T-helper 17 cell (primary cell): Measurements from ENCODE around the gene MAP1S. TPM values are rescaled to one million over a fixed set of nuclear protein-coding genes. Genes with fewer than 3 reads are reported as not detected.

Experiments
- ATAC-seq: fragments of 150-1000 bp; cut with Tn5 transposase; 2 replicates; pipeline ENCODE4 v1.10.0; 2021; ENCODE audit warnings: mild to moderate bottlenecking, moderate library complexity
- DNase-seq, 3 donors: peaks; one replicate each; pipeline versions ENCODE4 v3.0.0 to v3.0.0-alpha.2; 2020 to 2021
- H3K9me3 ChIP-seq: one replicate; pipeline ENCODE4 v1.7.0; 2013; ENCODE audit warnings: low read length, mild to moderate bottlenecking; ENCODE audit not compliant: control insufficient read depth, poor library complexity, severe bottlenecking
- H3K27ac Mint-ChIP-seq: one replicate; pipeline ENCODE4 v1.8.0; 2022; ENCODE audit warnings: mild to moderate bottlenecking, moderate library complexity, mixed read lengths
- H3K27me3 Mint-ChIP-seq: one replicate; pipeline ENCODE4 v1.8.0; 2022; ENCODE audit warnings: mixed read lengths
- H3K36me3 Mint-ChIP-seq: one replicate; pipeline ENCODE4 v1.8.0; 2022; ENCODE audit warnings: low read depth, mixed read lengths
- H3K4me1 Mint-ChIP-seq: one replicate; pipeline ENCODE4 v1.8.0; 2022; ENCODE audit warnings: mild to moderate bottlenecking, mixed read lengths
- H3K4me3 Mint-ChIP-seq: one replicate; pipeline ENCODE4 v1.8.0; 2022; ENCODE audit warnings: mild to moderate bottlenecking, moderate library complexity, mixed read lengths
- total RNA-seq, 4 donors: library from RNA in 2 of 4; stranded (reverse) in 2 of 4; gene quantifications; one replicate each; pipeline ENCODE4 v1.2.3 and lab custom pipeline; 2022 to 2026

Gene MAP1S
- total RNA-seq, 2 donors from 2014 or later = 34.6 to 36.0 TPM

- no peaks in the 10 kb centered on the region for H3K9me3 ChIP-seq
- Mint-ChIP-seq H3K4me1 (peaks cover 24% of the 10 kb centered on the region), H3K27ac (no peak overlapping the region), H3K27me3 (no peaks in the 10 kb centered on the region), H3K36me3 (peaks cover 5% of the 10 kb centered on the region), H3K4me3 (no peak overlapping the region)
- no peak for ATAC-seq
- no peak for DNase-seq
These were observed 13.8 kb downstream of the MAP1S start for GRCh38 chr19:17733127-17733526.

GRCh38 chr19:17734146-17734545 is 14.9 kb downstream of the MAP1S start:
- H3K4me3 Mint-ChIP-seq = no peak overlapping the region
- DNase-seq = no peak
- H3K36me3 Mint-ChIP-seq = peaks cover 5% of the 10 kb centered on the region
- no peak for ATAC-seq
- H3K4me1 Mint-ChIP-seq = peaks cover 22% of the 10 kb centered on the region
- H3K27me3 Mint-ChIP-seq = no peaks in the 10 kb centered on the region
- no peaks in the 10 kb centered on the region for H3K9me3 ChIP-seq
- no peak overlapping the region for H3K27ac Mint-ChIP-seq

GRCh38 chr19:17735410-17735809 is 16.1 kb downstream of the MAP1S start:
- H3K27me3 Mint-ChIP-seq = no peaks in the 10 kb centered on the region
- no peak overlapping the region for H3K4me3 Mint-ChIP-seq
- peaks cover 5% of the 10 kb centered on the region for H3K36me3 Mint-ChIP-seq
- peaks cover 18% of the 10 kb centered on the region for H3K4me1 Mint-ChIP-seq
- H3K9me3 ChIP-seq = no peaks in the 10 kb centered on the region
- DNase-seq = no peak
- no peak for ATAC-seq
- no peak overlapping the region for H3K27ac Mint-ChIP-seq

GRCh38 chr19:17737690-17738153 is 18.4 kb downstream of the MAP1S start:
- Mint-ChIP-seq H3K36me3 (peaks cover 2% of the 10 kb centered on the region), H3K4me1 (peaks cover 11% of the 10 kb centered on the region), H3K27me3 (no peaks in the 10 kb centered on the region), H3K27ac (no peak overlapping the region), H3K4me3 (no peak overlapping the region)
- ATAC-seq (no peak), DNase-seq (no peak)
- no peaks in the 10 kb centered on the region for H3K9me3 ChIP-seq

- ATAC-seq (no peak), DNase-seq (no peak)
- Mint-ChIP-seq H3K27me3 (no peaks in the 10 kb centered on the region), H3K4me3 (no peak overlapping the region), H3K4me1 (peaks cover 8% of the 10 kb centered on the region), H3K27ac (no peak overlapping the region), H3K36me3 (no peaks in the 10 kb centered on the region)
- no peaks in the 10 kb centered on the region for H3K9me3 ChIP-seq
These were observed 20.0 kb downstream of the MAP1S start for GRCh38 chr19:17739121-17739875.

GRCh38 chr19:17741456-17741855 is 22.2 kb downstream of the MAP1S start:
- H3K36me3 Mint-ChIP-seq = no peaks in the 10 kb centered on the region
- DNase-seq (no peak), ATAC-seq (no peak)
- peak overlapping the region; percentile 34 for H3K27ac Mint-ChIP-seq
- no peaks in the 10 kb centered on the region for H3K9me3 ChIP-seq
- H3K4me1 Mint-ChIP-seq = peaks cover 11% of the 10 kb centered on the region
- H3K4me3 Mint-ChIP-seq = no peak overlapping the region
- no peaks in the 10 kb centered on the region for H3K27me3 Mint-ChIP-seq

- H3K4me3 Mint-ChIP-seq = no peak overlapping the region
- peaks cover 23% of the 10 kb centered on the region for H3K4me1 Mint-ChIP-seq
- no peaks in the 10 kb centered on the region for H3K27me3 Mint-ChIP-seq
- no peaks in the 10 kb centered on the region for H3K9me3 ChIP-seq
- no peaks in the 10 kb centered on the region for H3K36me3 Mint-ChIP-seq
- no peak for ATAC-seq
- DNase-seq = no peak
- H3K27ac Mint-ChIP-seq = no peak overlapping the region
These were observed 24.7 kb downstream of the MAP1S start for GRCh38 chr19:17743874-17744580.

- Mint-ChIP-seq H3K4me1 (peaks cover 38% of the 10 kb centered on the region), H3K4me3 (peak overlapping the region; percentile 94), H3K36me3 (no peaks in the 10 kb centered on the region), H3K27me3 (no peaks in the 10 kb centered on the region), H3K27ac (peak overlapping the region; percentile 86)
- peak; percentile 93 to 96 (median 96) for DNase-seq
- ATAC-seq = peak; percentile 92
- no peaks in the 10 kb centered on the region for H3K9me3 ChIP-seq
These were observed 28.2 kb downstream of the MAP1S start for GRCh38 chr19:17747205-17748098.

GRCh38 chr19:17748884-17749638 is 29.8 kb downstream of the MAP1S start:
- Mint-ChIP-seq H3K36me3 (no peaks in the 10 kb centered on the region), H3K27ac (peak overlapping the region; percentile 96), H3K27me3 (no peaks in the 10 kb centered on the region), H3K4me3 (peak overlapping the region; percentile 94), H3K4me1 (peaks cover 37% of the 10 kb centered on the region)
- ATAC-seq = no peak
- no peaks in the 10 kb centered on the region for H3K9me3 ChIP-seq
- no peak for DNase-seq

- Mint-ChIP-seq H3K4me1 (peaks cover 39% of the 10 kb centered on the region), H3K4me3 (peak overlapping the region; percentile 94), H3K27me3 (no peaks in the 10 kb centered on the region), H3K36me3 (peaks cover 4% of the 10 kb centered on the region), H3K27ac (peak overlapping the region; percentile 96)
- ATAC-seq = no peak
- DNase-seq = no peak
- no peaks in the 10 kb centered on the region for H3K9me3 ChIP-seq
These were observed 30.6 kb downstream of the MAP1S start for GRCh38 chr19:17749912-17750317.

GRCh38 chr19:17751103-17751911 is 32.0 kb downstream of the MAP1S start, which contains the start of gene FCHO1:
TSS of gene FCHO1 (plus strand) at chr19:17751477. CDS start at chr19:17755165, 3,688 bp downstream.
- no peaks in the 10 kb centered on the region for H3K27me3 Mint-ChIP-seq
- H3K4me1 Mint-ChIP-seq = peaks cover 42% of the 10 kb centered on the region
- H3K36me3 Mint-ChIP-seq = peaks cover 5% of the 10 kb centered on the region
- peak within 1 kb of the TSS; percentile 94 for H3K4me3 Mint-ChIP-seq
- no peaks in the 10 kb centered on the region for H3K9me3 ChIP-seq
- peak within 1 kb of the TSS; percentile 96 for H3K27ac Mint-ChIP-seq
- DNase-seq = peak; percentile 74 to 81 (median 76)
- peak; percentile 79 for ATAC-seq

- H3K27ac Mint-ChIP-seq = peak overlapping the region; percentile 96
- H3K27me3 Mint-ChIP-seq = no peaks in the 10 kb centered on the region
- H3K4me1 Mint-ChIP-seq = peaks cover 38% of the 10 kb centered on the region
- H3K4me3 Mint-ChIP-seq = peak overlapping the region; percentile 94
- no peak for DNase-seq
- no peak for ATAC-seq
- H3K9me3 ChIP-seq = no peaks in the 10 kb centered on the region
- peaks cover 5% of the 10 kb centered on the region for H3K36me3 Mint-ChIP-seq
These were observed 32.6 kb downstream of the MAP1S start for GRCh38 chr19:17751912-17752273.
